B cell (primary cell): ENCODE measurements around the gene HOXB9. TPM values are rescaled to one million over a fixed set of nuclear protein-coding genes. Genes with fewer than 3 reads are reported as not detected.
A peak's percentile ranks its signal among the peaks of the same experiment; 100 is the strongest.

Source experiments
- ATAC-seq: fragments of 200-7000 bp; cut with Tn5 transposase; one replicate; pipeline ENCODE4 v1.10.0; 2021; ENCODE audit warnings: low read depth, mild to moderate bottlenecking, moderate number of reproducible peaks, moderate library complexity
- CTCF ChIA-PET: fragments of 350-600 bp; sonication (Branson Sonifier 250); formaldehyde crosslinking; loops from one replicate; lab custom pipeline; 2021; ENCODE audit warnings: antibody characterized with exemption, inconsistent platforms; lab: Charles Lee
- POLR2A ChIA-PET: fragments of 350-600 bp; sonication (Branson Sonifier 250); formaldehyde crosslinking; loops from one replicate; lab custom pipeline; 2021; ENCODE audit warnings: antibody characterized with exemption; lab: Charles Lee
- DNase-seq: peaks from one replicate; pipeline ENCODE4 v3.0.0; 2013
- H2AFZ ChIP-seq: 2 replicates; pipeline ENCODE4 v1.6.1; 2012; ENCODE audit warnings: mild to moderate bottlenecking, low read depth, low read length; ENCODE audit not compliant: insufficient read depth, poor library complexity, severe bottlenecking
- H3K27ac ChIP-seq, 2 donors: 1 replicate in 1 of 2; 2 replicates in 1 of 2; pipeline ENCODE4 v1.5.1; 2012 to 2013; ENCODE audit warnings: low read length in 2 of 2, mild to moderate bottlenecking in 2 of 2, moderate library complexity in 1 of 2
- H3K27me3 ChIP-seq, 4 experiments: fragments of 200-600 bp in 1 of 4; sonication (generic) in 1 of 4; replicated peaks in 1 of 4; 1 replicate in 2 of 4; 2 replicates in 2 of 4; pipeline versions ENCODE4 v1.6.1 to v1.7.0; 2013 to 2016; ENCODE audit warnings: low read length in 3 of 4, mild to moderate bottlenecking in 2 of 4, mixed read lengths in 1 of 4, moderate library complexity in 1 of 4; ENCODE audit not compliant: insufficient read depth in 4 of 4, control insufficient read depth in 3 of 4; ENCODE audit errors: control extremely low read depth in 1 of 4
- H3K36me3 ChIP-seq, 2 experiments: replicated peaks in 1 of 2; 1 replicate in 1 of 2; 2 replicates in 1 of 2; pipeline versions ENCODE4 v1.6.1 to v1.7.1; 2013; ENCODE audit warnings: low read length in 1 of 2; ENCODE audit not compliant: insufficient read depth in 2 of 2, control insufficient read depth in 1 of 2; ENCODE audit errors: control extremely low read depth in 1 of 2, extremely low read depth in 1 of 2
- H3K4me1 ChIP-seq, 2 donors: fragments of 200-600 bp in 1 of 2; sonication (generic) in 1 of 2; 1 replicate in 1 of 2; 2 replicates in 1 of 2; pipeline versions ENCODE4 v1.5.1 to v1.6.1; 2013 to 2017; ENCODE audit warnings: low read length in 2 of 2; ENCODE audit not compliant: control insufficient read depth in 2 of 2, insufficient read depth in 2 of 2
- H3K4me2 ChIP-seq: replicated peaks from 2 replicates; pipeline ENCODE3; 2012; ENCODE audit warnings: mild to moderate bottlenecking, low read depth, low read length; ENCODE audit not compliant: poor library complexity, severe bottlenecking
- H3K4me3 ChIP-seq, 5 experiments: fragments of 200-600 bp in 1 of 5; sonication (generic) in 1 of 5; 1 replicate in 3 of 5; 2 replicates in 2 of 5; pipeline versions ENCODE4 v1.5.1 to v1.7.0; 2011 to 2016; ENCODE audit warnings: low read length in 4 of 5, mild to moderate bottlenecking in 4 of 5, low read depth in 2 of 5, control low read depth in 1 of 5, moderate library complexity in 1 of 5; ENCODE audit not compliant: insufficient read depth in 1 of 5; ENCODE audit errors: control extremely low read depth in 1 of 5, extremely low read depth in 1 of 5
- H3K79me2 ChIP-seq: fragments of 200-600 bp; sonication (generic); one replicate; pipeline ENCODE4 v1.6.0; 2016; ENCODE audit warnings: low read length; ENCODE audit not compliant: control insufficient read depth, insufficient read depth
- H3K9ac ChIP-seq: fragments of 200-600 bp; sonication (generic); 2 replicates; pipeline ENCODE4 v1.6.1; 2017; ENCODE audit warnings: mild to moderate bottlenecking, low read length, moderate library complexity
- H3K9me3 ChIP-seq, 3 donors: one replicate each; pipeline versions ENCODE4 v1.6.1 to v1.7.1; 2013; ENCODE audit warnings: low read length in 2 of 3; ENCODE audit not compliant: control insufficient read depth in 2 of 3, insufficient read depth in 1 of 3; ENCODE audit errors: control extremely low read depth in 1 of 3
- H4K20me1 ChIP-seq: 2 replicates; pipeline ENCODE4 v1.6.0; 2012; ENCODE audit warnings: mild to moderate bottlenecking, low read length; ENCODE audit not compliant: insufficient read depth, control insufficient read depth, poor library complexity, severe bottlenecking
- H3K27ac Mint-ChIP-seq: one replicate; pipeline ENCODE4 v1.8.0; 2021; ENCODE audit warnings: mixed read lengths
- H3K27me3 Mint-ChIP-seq: one replicate; pipeline ENCODE4 v1.8.0; 2021; ENCODE audit warnings: mixed read lengths
- H3K4me1 Mint-ChIP-seq: one replicate; pipeline ENCODE4 v1.8.0; 2021; ENCODE audit warnings: mixed read lengths
- H3K4me3 Mint-ChIP-seq: one replicate; pipeline ENCODE4 v1.8.0; 2021; ENCODE audit warnings: mixed read lengths
- H3K9me3 Mint-ChIP-seq: one replicate; pipeline ENCODE4 v1.8.0; 2022; ENCODE audit warnings: mixed read lengths; ENCODE audit not compliant: insufficient read depth
- CTCF ChIP-seq: fragments of 200-600 bp; IDR thresholded peaks from one replicate; pipeline ENCODE4 v1.8.0; 2022; ENCODE audit warnings: antibody characterized with exemption, mild to moderate bottlenecking
- EZH2 ChIP-seq: IDR thresholded peaks from 2 replicates; pipeline ENCODE4 v1.6.1; 2012; ENCODE audit warnings: borderline replicate concordance, low read depth, mild to moderate bottlenecking, moderate library complexity, low read length; ENCODE audit not compliant: insufficient read depth, poor library complexity, severe bottlenecking
- WGBS: methylation state at CpG from one replicate; pipeline ENCODE4 v1.1.5; 2013; ENCODE audit warnings: missing lambda C conversion rate; ENCODE audit not compliant: insufficient coverage; 5-methylcytosine and 5-hydroxymethylcytosine counted together
- intact Hi-C: fragments of 100-400 bp; cut with micrococcal nuclease; formaldehyde crosslinking; loops from one replicate; pipeline ENCODE4 v1.10.0; 2022
- polyA plus RNA-seq: library from polyadenylated mRNA; depleted of rRNA; stranded (reverse); fragments of >200 nt; gene quantifications from 2 replicates; pipeline ENCODE4 v1.2.3, GENCODE V29; 2012
- total RNA-seq, 2 donors: library from RNA; stranded (reverse); fragments of 120-200 nt in 1 of 2; gene quantifications; 1 replicate in 1 of 2; 2 replicates in 1 of 2; pipeline versions ENCODE4 v1.2.3 to v1.2.4, GENCODE V29; 2013 to 2022

Gene HOXB9
- total and polyA plus RNA-seq, 2 donors (not counting 1 experiment from before 2014, with no cell fraction given): 0.07 TPM; not detected in 1

- CTCF ChIA-PET: interaction anchor here (0.7 to 2.1 kb wide), 8 partner anchors 16 to 356 kb away, joined by 3 to 7 read pairs (median 3); no protein-coding TSS in a partner anchor
- peak within 1 kb of the TSS; percentile 9 for H2AFZ ChIP-seq
- peak within 1 kb of the TSS; percentile 100 for H3K4me2 ChIP-seq
- Mint-ChIP-seq H3K27me3 (peaks cover 78% of the 10 kb centered on the region), H3K27ac (peak within 1 kb of the TSS; percentile 73), H3K4me3 (peak within 1 kb of the TSS; percentile 89), H3K4me1 (peaks cover 51% of the 10 kb centered on the region), H3K9me3 (no peaks in the 10 kb centered on the region)
- no peaks in the 10 kb centered on the region for H3K79me2 ChIP-seq
- H4K20me1 ChIP-seq: no peaks in the 10 kb centered on the region
- peak; percentile 43 for DNase-seq
- peak within 1 kb of the TSS in 2 of 5 experiments; percentile 8 to 12 for H3K4me3 ChIP-seq
- intact Hi-C loops: no loop called here
- H3K27ac ChIP-seq: no peak within 1 kb of the TSS
- peak within 1 kb of the TSS; percentile 22 for H3K9ac ChIP-seq
- no peak for TF ChIP-seq EZH2
- TF ChIP-seq CTCF: no peak
- 40% methylated on average over 8 of the region's 41 CpGs for WGBS
- H3K36me3 ChIP-seq: no peaks in the 10 kb centered on the region
- peaks cover 0 to 35% (median 0%) of the 10 kb centered on the region in 3 donors for H3K9me3 ChIP-seq
- peaks cover 0 to 93% (median 62%) of the 10 kb centered on the region in 4 experiments for H3K27me3 ChIP-seq
- ATAC-seq: no peak
- POLR2A ChIA-PET: interaction anchor here (0.6 kb wide), 1 partner anchor 442 kb away, joined by 4 read pairs; no protein-coding TSS in a partner anchor
- H3K4me1 ChIP-seq: peaks cover 63 to 79% of the 10 kb centered on the region in 2 donors
These were observed 10.9 kb downstream of the HOXB9 start, which contains the start of gene HOXB8 for GRCh38 chr17:48615047-48615962. Gene HOXB8 (minus strand): TSS chr17:48615292. CDS start chr17:48614704, 588 bp downstream.
